NCI-H748 (cell line): Measurements from ENCODE around the gene PANX1.
"Not testable (repeated sequence)": the region's sequence is repeated elsewhere in the genome, so short reads cannot be mapped to it uniquely, and the experiment has no call there.

Experiments used
- DNase-seq: peaks from one replicate; lab custom pipeline; 2025; ENCODE audit not compliant: unreplicated experiment; lab: John Stamatoyannopoulos, UW

Gene PANX1

DNA sequence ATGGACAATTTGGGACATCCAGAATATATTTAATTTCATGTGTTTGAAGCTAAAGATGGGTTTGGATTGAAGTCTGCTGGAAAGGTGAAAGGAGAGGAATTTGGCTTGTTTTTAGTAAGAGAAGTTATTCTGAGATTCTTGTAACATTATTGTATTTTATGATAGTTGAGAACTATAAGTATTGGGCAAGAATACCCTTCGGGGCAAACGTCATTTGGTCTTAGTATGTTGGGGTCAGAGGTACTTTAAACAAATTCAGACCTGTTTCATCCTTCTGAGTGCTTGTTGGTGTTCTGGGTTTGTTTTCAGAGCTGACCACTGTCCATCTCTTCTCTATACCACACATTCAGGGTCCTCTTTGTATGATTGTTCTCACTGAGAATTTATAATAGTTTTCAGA lies 19.5 kb downstream of the PANX1 start:
- no peak for DNase-seq

DNA sequence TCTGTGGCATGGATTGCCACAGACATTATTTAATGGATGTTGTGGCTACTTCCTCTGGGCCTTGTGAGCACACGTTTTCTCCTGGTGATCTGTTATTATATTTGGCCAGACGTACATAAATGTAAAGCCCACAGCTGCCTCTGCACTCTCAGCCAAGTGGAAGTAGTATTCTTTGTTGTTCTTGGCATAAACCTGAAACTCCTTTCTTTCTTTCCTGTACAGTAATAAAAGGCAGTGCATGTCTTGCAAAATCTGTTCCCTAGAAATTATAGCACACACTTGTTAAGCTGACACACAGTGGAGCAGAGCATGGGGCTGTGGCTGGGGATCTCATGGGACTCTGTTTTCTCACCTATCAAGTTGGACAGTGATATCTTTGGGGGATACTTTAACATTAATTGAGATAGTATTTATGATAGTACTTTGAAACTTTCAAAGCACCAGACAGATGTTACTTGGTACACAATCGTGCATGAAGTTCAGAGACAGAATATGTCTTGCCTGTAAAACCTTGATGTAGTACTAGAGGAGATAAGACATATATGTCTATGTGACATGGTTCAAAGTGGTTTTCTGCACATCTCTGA lies 20.9 kb downstream of the PANX1 start:
- no peak for DNase-seq

DNA sequence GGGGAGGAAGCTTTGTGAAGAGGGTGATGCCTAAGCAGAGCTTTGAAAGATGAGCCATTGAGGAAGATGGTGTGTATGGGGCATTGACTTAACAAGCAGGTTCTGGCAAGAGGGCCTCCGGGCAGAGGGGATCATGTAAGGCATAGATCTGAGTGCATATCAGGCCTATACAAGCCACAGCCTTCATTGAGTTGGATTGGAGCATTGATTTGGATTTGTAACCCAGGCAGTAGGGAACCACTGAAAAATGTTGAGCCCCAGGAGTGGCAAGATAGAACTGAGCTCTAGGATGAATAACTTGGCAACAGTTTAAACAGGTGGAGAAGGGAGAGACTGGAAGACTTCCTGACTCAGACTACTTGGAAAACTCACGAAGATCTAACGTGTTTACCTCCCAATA lies 21.4 kb downstream of the PANX1 start:
- DNase-seq, result no peak

DNA sequence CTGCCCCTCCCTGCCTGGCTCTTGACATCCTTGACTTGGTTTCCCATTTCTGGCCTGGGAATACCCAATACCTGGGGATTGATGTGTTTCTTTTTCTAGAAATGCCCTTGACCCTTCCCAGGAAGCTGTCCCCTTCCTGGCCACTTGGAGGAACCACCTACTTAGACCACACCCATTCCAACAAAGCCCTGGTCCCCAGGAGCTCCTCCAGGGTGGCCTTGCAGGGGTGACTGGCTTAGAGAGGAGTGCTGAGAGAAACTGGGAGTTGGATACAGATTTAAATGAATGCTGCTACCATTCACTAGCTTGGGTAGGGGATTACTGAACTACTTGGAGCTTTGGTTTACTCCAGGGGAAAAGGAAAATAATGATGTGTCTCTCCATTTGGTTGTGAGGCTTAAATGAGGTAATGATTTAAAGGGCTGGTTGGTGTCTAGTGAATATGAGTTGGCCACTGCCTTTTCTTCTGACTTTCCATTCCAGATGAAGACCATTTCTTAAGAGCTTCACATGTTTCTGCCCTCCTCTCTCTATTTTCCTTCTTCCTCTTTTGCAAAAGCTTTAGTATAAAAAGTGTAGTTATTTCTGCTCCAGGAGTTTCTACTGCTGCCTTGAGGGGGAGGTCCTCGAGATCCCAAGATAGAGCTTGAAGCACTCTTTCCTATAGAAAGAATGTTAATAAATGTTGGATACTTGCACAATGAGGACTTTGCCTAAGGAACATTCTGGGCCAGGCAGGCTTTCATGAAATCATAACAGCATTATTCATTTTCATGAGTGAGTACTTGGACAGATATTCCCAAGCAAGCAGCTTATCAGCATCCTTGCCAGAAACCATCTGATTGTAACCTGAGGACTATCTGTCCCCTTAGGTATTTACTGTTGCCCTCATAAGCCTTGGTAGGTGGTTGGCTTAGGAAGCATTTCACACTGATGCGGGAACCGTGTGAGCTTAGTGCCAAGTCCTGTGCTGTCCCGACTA lies 22.4 kb downstream of the PANX1 start:
- no peak for DNase-seq

DNA sequence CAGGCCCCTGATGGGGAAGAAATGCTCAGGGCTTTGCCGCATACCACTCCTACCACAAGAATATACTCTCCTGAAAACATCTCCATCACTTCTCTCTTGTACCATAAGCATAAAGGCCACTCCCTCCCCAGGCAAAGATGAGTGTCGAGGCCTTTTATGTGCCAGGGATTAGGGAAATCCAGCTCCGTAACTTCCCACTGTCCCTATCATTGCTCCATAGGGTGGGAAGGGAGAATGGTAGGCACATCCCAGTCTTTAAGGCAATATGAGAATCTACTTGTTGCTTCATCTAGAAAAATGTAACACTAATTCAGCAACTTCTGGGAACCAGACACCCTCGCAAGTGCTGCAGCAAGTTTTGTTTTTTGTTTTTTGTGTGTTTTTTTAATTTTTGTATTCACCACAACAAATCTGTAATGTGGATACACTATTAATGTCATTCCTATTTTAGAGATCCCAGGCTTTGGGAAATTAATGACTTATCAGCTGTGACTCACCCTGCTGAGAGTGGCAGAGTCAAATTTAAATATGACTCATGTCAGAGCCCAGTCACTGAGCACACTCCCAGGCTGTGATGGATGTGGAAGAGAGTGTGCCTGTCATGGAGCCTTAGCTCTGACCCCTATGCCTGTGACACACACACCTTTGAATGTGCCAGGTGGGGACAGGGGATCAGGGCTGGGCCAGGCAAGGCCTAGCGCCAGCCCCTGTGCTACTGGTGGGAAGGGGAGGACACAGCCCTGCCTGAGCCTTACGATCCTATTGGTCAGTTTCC lies 23.4 kb downstream of the PANX1 start:
- DNase-seq, result no peak

DNA sequence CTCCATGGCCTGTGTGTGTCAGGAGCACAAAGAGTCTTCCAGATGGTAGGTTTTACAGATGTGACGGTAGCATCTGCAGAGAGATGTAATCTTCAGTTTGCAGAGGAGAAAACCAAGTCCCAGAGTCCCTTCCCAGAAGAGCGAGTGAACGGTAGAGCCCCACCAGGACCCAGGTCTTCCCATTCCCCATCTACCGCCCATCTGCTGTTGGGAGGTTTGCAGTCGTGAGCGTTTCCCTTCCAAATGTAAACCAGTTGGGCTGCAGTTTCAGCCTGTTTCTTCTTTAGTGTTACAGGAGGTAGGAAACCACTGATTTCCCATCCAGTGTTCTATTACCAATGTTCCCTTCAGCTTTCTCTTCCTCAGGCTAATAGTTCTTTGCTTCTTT lies 24.0 kb downstream of the PANX1 start:
- no peak for DNase-seq

DNA sequence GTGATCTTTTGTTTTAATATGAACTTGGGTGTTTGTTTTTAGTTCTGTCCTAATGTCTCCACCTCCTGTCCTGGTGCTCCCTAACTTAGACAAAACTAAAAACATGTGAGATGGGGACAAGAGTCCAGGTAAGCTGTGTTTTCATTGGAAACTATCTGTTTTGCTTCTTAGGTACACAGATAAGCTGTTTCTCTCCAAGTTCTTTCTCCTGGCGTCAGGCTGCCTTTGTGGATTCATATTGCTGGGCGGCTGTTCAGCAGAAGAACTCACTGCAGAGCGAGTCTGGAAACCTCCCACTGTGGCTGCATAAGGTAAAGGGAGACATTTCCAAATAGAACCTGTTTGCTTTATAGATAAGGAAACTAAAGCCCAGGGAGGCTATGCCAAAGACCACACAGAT lies 24.7 kb downstream of the PANX1 start:
- no peak for DNase-seq

DNA sequence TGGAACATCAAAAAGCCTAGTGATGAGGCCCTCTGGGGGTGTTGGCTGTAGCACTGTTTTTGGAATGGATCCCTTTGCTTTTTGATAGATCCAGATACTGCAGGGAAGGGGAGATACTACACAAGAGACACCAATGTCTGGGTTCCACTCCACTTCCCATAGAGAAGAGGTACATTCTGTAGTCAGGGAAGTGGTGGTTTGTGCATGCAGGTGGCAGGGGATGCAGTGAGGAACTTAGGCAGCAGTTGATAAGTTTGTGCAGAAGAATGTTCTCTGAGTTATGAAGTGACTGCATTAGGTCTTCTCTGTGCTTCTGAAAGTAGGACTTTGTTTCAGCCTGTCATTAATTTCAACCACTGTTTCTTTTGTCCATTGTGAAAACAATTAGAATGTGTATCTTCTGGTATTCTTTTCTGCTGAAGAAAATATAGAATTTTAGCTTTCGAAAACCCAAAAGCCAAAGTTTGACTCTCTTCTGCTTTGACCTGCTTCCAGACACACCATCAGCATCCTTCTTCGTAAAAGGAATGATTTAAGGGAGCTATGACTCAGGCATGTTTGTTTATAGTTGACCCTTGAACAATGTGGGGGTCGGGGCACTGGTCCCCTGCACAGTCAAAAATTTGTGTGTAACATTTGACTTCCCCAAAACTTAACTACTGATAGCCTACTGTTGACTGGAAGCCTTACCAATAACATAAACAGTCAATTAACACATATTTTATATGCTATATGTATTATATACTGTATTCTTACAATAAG lies 25.6 kb downstream of the PANX1 start:
- DNase-seq, result no peak

DNA sequence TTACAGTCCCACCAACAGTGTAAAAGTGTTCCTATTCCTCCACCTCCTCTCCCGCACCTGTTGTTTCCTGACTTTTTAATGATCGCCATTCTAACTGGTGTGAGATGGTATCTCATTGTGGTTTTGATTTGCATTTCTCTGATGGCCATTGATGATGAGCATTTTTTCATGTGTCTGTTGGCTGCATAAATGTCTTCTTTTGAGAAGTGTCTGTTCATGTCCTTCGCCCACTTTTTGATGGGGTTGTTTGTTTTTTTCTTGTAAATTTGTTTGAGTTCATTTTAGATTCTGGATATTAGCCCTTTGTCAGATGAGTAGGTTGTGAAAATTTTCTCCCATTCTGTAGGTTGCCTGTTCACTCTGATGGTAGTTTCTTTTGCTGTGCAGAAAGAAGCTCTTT lies 28.7 kb downstream of the PANX1 start:
- not testable (repeated sequence) for DNase-seq

DNA sequence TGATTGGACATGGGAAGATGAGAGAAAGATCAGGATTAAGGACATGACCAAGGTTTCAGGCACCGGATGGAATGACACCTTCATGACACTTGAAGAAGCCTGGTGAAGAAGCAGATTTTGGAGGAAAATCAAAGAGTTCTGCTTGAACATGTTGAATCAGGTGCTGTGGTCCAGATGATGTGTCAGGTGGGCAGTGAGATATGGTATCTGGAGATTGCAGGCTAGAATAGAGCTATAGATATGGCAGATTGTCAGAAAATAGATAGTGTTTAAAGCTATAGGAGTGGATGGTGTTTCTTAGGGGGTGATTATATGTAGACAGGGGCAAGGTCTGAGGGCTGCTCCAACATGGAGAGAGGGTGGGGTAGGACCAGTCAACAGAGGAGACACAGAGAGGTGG lies 40.2 kb downstream of the PANX1 start:
- DNase-seq, result no peak

DNA sequence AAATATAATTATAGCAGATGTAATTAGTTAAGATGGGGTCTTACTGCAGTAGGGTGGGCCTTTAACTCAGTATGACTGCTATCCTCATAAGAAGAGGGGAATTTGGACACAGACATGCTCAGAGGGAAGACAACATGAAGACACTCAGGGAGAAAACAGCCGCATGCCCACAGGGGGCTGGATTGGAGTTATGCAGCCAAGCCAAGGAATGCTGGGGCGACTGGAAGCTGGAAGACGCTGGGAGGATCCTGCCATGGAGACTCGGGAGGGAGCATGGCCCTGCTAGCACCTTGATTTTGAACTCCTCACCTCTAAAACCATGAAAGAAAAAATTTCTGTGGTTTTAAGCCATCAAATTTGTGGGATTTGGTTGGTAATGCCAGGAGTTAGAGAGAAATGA lies 40.9 kb downstream of the PANX1 start:
- DNase-seq, result no peak

DNA sequence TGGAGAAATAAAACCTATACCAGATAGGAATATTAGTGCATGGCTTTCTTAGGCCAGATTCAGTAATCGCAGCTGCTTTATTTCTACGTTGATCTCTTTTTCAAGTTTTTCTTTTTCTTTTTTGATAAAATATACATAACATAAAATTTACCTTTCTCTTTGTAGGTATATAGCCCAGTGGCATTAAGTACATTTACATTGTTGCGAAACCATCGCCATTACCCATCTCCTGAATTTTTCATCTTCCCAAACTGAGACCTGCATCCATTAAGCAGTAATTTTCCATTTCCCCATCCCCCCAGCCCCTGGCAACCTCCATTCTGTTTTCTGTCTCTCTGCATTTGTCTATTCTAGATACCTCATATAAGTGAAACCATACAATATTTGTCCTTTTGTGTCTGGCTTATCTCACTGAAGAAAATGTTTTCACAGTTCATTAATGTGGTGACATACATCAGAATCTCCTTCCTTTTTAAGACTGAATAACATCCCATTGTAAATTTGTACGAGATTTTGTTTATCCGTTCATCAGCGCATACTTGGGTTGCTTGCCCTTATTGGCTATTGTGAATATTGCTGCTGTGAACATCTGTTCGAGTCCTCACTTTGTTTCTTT lies 41.4 kb downstream of the PANX1 start:
- no peak for DNase-seq

DNA sequence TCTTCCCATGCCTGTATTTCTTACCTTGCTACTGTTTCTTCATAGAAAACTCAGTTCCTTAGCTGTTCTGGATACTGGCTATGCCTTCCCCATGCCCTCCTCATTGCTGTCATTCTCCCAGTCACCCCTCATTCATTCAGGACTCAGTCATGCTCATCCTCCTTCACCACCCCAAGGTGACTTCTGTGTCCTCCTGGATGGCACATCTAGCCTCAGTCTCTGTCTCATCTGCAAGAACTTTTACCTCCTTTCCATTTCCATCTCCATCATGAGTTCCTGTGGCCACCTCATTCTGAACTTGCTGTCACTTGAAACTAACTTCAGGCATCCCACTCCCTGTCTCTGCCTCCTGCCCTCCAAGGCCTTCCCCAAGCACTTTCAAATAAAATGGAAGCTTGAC lies 42.3 kb downstream of the PANX1 start:
- no peak for DNase-seq

DNA sequence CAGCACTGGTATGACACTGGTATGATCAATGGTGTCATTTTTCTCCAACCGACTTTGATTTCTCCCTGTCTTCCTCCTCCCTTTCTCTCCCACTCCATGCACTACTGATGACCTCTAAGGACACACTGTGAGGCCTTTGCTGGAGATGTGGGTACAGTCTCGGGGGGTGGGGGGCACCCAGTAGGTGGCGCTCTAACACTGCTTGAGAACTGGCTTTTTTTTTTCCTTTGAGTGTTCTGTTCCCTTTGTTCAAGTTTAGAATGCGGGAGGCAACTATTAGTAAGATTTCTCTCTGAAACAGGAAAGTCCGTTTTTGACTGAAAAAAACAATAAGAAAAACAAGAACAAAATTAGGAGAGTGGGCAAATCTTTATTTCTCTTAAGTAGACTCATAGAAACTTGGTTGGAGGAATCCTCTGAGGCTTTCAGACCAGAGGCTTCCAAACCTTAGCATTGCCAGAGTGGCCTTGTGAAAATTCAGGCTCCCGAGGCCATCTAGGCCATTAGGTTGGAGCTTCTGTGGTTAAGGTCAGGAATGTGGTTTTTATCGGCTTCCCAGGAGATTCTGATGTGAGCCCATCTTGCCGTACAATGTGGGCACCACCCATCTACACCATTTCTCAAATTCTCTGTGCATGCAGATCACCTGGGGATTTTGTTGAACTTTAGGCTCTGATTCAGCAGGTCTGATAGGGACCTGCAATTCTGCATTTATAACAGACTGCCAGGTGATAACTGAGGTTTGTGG lies 43.2 kb downstream of the PANX1 start:
- DNase-seq, result peak; percentile 28

DNA sequence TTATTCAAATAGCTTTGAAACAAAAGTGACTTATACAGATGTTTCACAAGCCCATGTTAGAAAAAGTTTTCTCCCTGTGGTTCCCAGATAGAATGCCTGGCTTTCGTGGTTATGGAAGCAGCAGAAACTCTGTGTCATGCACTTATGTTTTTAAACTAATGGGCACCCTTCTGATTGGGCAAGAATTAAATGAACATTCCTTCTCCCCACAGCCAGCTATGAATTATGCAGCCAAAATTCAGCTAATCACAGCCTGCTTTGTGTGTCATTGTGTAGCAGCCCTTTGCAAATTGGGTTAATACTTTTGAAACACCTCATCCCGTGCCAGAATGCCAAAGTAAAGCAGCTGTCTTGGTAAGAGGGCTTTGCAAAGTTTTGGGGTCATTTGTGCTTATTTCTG lies 46.9 kb downstream of the PANX1 start:
- DNase-seq, result no peak

DNA sequence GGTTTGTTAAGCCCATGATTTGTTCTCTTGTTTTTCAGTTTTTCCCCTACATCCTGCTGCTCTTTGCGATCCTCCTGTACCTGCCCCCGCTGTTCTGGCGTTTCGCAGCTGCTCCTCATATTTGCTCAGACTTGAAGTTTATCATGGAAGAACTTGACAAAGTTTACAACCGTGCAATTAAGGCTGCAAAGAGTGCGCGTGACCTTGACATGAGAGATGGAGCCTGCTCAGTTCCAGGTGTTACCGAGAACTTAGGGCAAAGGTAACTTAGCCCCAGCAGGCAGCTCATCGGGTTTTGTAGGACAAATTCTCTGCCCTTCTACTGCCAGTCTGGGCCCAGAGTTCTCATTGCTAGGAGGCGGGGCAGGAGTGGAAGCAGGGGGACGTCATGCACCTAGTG lies 49.7 kb downstream of the PANX1 start:
- no peak for DNase-seq

DNA sequence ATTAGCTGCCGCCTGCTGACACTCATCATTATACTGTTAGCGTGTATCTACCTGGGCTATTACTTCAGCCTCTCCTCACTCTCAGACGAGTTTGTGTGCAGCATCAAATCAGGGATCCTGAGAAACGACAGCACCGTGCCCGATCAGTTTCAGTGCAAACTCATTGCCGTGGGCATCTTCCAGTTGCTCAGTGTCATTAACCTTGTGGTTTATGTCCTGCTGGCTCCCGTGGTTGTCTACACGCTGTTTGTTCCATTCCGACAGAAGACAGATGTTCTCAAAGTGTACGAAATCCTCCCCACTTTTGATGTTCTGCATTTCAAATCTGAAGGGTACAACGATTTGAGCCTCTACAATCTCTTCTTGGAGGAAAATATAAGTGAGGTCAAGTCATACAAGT lies 51.1 kb downstream of the PANX1 start:
- DNase-seq, result no peak

DNA sequence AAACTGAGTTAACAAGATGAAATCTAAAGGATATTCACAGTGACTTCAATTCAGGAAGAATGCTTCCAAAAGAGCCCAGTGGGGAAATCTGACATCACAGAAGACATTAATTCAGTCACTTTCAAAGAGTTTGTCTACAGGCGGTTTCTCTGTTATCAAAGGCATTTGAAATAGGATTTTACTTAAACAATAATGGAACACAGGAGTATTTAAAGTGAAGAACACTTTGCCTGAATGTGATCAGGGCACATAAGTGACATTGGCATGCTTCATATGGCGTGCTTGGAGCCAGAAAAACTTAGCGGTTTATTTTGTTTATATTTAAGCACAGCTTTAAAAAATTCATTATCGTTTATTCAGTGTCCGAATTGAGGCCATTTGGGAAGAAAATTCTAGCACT lies 52.9 kb downstream of the PANX1 start:
- no peak for DNase-seq

DNA sequence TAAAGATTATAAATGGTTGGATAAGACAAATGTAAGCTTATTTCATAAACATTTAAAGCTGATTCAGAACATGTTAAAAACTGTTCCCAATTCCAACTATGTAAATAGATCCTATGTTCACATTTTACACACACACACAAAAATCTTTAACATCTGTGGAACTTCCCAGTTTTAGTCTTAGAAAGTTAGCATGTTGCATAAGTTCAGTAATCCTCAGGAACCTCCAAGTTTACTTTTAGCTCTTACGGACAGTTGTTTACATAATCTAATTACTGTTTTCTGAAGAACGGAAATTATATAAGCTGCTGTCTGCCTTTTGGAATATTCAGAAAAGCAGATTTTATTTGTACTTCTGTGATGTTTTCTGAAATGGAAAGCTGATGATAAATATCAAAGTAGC lies 53.3 kb downstream of the PANX1 start:
- DNase-seq, result no peak

DNA sequence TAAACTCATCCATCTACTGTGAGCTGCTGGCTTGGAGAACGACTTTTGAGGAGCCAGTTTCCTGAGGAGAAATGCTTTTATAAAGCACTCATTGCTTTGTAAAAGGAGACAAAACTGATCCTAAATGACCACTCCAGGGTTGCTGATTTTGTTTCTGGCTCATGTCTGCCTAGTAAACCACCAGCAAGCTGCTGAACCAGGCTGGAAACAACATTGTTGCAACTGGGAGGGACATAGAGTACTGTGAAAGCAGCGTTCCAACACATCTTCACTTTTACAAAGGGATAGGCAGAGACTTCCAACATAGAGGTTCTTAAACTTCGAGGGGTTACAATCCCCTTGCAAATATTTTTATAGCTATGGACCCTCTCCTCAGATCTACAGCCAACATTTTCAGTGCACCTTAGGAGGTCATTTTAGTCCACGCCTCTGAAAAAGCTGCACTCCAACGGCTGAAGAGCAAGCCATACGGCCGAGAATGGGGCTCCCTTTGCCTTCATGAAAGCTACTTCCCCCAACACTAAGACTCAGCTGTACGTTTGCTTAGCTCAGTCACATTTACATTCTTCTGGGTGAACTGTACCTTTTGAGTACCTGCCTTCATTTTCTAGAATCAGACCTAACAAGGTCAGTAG lies 54.7 kb downstream of the PANX1 start:
- DNase-seq, result no peak
